ENCODE measurements around the gene RAPGEF3.

The RAPGEF3 gene

DNA sequence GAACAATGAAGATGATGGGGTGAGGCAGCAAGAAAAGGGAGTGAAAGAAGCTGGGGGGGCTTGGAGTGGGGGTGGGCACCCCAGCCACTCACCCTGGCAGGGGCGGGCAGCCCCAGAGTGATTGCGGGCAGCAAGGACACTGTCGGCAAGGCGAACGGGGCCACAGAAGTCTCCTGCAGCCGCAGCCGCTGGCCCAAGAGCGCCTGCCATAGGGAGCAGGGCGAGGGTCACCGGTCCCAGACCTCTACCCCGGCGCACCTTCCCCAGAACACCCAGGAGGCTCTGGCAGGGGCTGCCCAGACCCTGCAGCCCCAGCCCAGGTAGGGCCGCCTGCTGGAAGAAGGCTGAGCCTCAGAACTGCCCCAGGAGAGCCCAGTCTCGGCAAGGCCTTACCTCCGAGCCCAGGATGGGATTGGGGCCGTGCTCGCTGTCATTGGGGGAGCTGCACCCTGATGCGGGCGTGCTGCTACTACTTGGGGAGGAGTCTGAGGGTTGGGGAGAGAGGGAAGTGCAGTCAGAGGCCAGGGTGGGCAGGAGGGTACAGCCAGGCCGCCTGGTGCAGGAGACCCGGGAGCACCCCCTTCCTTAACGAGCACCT lies 37.2 kb upstream of the RAPGEF3 start:
- DNase-seq: no peak
- TF ChIP-seq GATA1 (IDR thresholded peaks at IDR 0.05; ENCODE audit: low read depth, low read length) (no peak), POLR2A (IDR thresholded peaks at IDR 0.05; ENCODE audit: low read length) (no peak)

DNA sequence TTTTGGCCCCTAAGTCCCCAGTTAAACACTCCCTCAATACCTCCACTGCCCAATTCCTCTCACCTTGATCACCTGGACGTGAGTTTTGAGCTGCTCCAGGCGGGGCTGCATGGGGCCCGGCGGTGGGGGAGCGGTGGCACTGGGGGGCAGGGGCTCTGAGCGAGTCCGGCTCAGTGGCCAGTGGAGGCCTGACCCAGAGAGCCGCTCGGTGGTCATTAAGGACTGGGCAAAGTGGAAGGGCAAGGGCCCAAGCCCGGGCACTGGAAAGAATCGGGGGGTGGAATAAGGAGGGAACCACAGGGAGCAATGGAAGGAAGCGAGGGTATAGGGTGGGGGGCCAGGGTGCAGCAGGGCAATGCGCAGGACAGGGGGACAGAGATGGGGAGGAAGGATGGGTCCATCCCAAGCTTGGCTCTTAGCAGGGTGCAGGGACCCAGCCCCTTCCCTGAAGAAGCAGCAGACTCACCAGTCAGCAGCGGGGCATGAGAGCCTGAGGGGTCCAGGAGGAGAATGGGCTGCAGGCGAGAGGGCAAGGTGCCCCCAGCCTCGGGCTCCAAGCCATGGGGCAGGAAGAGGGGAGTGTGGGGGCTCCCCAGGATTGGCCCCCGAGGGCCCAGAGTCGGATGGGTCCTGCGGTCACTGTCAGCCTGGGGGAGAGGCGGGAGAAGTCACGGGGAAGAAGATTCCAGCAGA lies 36.6 kb upstream of the RAPGEF3 start:
- no peak for TF ChIP-seq POLR2A (IDR thresholded peaks at IDR 0.05; ENCODE audit: low read length)
- no peak for TF ChIP-seq GATA1 (IDR thresholded peaks at IDR 0.05; ENCODE audit: low read depth, low read length)
- no peak for DNase-seq

DNA sequence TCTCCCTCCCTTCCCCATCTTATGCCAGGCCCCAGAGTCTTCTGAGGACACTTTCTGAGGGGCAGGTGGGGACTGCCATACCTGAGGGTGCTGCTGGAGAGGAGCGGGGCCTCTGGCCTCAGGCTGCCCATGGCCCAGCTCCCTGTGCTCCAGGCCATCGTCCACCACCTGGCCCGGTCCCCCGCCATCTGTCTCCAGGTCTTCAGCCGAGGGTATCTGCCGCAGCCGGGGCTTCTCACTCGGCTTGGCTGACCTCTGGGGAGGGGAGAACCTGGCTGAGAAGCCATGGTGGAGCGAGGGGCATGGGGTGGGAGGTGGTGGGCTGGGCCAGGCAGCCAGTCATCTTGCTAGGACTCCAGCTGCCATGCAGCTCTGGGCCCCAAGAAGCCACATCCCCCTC lies 36.0 kb upstream of the RAPGEF3 start:
- no peak for DNase-seq
- TF ChIP-seq GATA1 (IDR thresholded peaks at IDR 0.05; ENCODE audit: low read depth, low read length) (no peak), POLR2A (IDR thresholded peaks at IDR 0.05; ENCODE audit: low read length) (no peak)

DNA sequence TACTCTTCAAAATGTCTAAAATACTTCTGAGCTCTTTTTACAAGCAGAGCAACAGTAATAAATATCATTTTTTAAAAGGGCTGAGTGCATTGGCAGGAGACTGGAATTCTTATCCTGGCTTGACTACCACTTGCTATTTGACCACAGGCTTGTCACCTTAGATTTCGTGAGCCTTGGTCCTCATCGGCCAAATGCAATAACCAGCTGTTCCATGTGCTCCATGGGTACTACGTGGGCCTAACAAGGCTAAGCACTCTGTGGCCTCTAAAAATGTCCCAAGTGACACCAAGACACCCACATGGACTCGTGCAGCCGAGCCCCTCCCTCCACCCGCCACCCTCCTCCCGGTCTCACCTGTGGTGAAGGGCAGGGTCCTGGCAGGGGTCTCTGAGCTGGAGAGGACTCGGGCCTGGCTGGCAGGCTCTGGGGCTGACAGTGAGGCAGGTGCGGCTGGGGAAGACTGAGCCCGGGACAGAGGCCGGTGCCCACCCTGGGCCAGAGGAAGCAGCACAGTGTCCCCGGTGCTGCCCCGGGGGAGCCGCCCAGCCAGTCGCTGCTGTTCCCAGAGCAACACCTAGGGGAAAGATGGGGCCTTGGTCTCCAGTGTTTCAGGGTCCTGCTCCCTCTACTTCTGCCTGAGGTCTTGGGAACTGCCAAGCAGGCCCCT lies 34.5 kb upstream of the RAPGEF3 start:
- no peak for DNase-seq
- TF ChIP-seq GATA1 (IDR thresholded peaks at IDR 0.05; ENCODE audit: low read depth, low read length) (no peak), POLR2A (IDR thresholded peaks at IDR 0.05; ENCODE audit: low read length) (no peak)

DNA sequence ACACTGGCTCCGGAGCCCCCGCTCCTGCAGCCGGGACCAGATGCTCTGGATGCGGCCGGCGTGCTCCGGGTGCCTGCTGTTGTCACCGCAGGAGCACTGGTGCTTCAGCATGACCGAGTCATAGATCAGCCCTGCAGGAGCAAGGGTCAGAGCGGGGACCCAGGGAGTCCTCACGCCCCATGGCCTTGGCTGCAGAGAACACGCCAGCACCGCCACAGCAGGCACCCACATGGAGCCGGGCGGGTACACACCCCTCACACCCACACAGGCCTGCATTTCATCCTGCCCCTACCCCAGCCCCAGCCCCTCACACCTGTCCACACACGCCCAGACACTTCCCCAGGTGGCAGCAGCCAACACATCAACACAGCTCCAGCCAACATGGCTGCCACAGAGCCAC lies 33.2 kb upstream of the RAPGEF3 start:
- DNase-seq: no peak
- TF ChIP-seq POLR2A (IDR thresholded peaks at IDR 0.05; ENCODE audit: low read length): no peak
- no peak for TF ChIP-seq GATA1 (IDR thresholded peaks at IDR 0.05; ENCODE audit: low read depth, low read length)

DNA sequence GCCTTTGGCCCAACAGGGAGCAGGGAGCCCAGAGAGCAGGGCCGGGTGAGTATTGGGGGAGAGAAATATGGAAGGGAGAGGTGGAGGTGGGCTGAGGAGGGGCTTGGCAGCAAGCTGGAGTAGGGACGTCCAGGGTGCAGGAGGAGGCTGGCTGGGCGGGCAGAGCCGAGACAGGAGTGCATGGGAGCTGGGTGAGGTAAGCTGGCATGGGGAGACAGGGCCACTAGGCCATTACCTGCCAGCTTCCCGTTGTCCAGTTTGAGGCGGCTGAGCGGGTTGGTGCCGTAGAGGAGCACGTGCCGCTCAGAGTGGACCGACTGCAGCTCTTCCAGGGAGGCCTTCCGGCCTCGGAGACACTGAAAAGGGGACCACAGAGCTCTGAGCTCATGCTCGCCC lies 32.7 kb upstream of the RAPGEF3 start:
- DNase-seq: no peak
- TF ChIP-seq POLR2A (IDR thresholded peaks at IDR 0.05; ENCODE audit: low read length) (no peak), GATA1 (IDR thresholded peaks at IDR 0.05; ENCODE audit: low read depth, low read length) (no peak)

DNA sequence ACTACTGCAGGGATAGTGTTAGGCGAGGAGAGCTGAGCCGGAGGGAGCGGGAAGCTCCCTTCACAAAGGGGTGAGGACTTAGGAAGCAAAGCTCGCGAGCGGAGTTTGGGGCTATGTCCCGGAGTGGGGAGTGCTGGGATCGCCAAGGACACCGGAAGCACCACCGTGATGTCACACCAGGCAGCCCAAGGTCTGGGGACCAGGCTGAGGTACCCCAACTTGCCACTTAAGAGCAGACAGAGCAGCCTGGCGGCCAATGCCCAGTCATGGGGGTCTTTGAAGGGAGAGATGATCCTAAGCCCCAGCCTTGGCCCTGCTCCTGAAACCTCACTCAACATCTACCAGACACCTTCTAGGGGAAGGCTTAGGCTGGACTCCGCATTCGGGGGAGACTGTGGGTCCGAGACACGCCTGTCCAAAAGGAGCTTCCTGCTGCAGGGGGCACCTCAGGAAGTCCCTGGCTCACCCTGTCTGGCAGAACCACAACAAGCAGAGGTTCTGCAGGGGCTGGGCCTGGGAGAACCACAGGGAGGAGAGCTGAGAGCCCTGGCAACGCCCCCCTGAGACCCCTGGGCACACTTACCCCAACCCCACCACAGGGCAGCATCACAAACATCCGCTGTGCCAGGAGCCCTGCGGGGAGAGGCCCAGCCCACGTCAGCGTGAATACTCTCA lies 32.1 kb upstream of the RAPGEF3 start:
- DNase-seq: no peak
- TF ChIP-seq POLR2A (IDR thresholded peaks at IDR 0.05; ENCODE audit: low read length) (no peak), GATA1 (IDR thresholded peaks at IDR 0.05; ENCODE audit: low read depth, low read length) (no peak)

DNA sequence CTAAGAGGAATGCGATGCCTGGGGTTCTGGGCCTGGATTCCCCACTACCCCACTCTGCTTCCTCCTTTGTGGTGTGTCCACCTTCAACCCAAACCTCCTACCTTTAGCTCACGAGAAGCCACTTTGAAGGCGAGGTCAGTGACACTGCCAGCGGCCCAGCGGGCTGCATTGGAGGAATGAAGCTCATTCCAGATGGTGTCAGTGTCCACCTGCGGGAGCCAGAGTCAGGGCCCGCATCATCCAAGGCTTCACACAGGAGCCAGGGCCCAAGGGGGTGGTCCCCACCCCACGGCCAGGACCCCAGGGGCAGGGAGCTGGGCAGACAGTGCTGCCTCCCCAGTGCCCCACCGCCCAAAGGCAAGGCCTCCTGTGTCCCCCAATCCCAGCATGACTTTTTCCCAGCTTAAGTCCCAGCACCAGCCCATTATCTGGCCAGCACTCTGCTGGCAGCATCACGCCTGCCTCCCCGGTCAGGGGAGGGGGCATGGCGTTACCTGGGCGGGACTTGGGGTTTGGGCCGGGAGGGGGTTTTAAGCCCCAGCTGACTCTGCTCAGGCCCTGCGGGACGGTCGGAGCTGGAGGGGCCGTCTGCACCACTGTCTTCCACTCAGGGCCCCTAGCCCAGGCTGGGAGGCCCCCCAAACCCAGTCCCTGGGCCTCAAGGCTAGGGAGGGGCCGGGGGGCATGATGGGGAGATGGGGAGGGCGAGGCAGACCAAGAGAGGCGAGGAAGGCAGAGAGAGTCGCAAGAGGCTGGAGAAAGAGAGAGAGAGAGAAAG lies 31.2 kb upstream of the RAPGEF3 start:
- DNase-seq: no peak
- no peak for TF ChIP-seq GATA1 (IDR thresholded peaks at IDR 0.05; ENCODE audit: low read depth, low read length)
- no peak for TF ChIP-seq POLR2A (IDR thresholded peaks at IDR 0.05; ENCODE audit: low read length)

DNA sequence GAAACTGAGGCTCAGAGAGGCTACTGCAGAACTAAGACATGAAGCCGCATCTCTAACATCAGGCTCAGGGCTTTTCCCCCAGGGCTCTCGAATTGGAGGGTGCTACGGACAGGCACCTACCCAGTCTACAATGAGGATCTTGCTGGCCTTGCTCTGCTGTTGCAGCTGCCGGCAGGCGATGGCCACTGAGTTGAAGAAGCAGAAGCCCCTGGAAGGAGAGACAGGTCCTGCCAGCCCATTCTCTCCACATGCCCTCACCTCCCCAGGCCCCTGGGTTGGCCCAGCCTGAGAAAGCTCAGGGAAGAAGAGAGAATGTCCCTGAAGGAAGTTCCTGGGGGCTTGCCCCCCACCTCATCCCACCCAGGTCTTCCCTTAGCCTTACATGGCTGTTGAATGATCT lies 30.5 kb upstream of the RAPGEF3 start:
- no peak for TF ChIP-seq GATA1 (IDR thresholded peaks at IDR 0.05; ENCODE audit: low read depth, low read length)
- TF ChIP-seq POLR2A (IDR thresholded peaks at IDR 0.05; ENCODE audit: low read length): peak; percentile 1
- no peak for DNase-seq

DNA sequence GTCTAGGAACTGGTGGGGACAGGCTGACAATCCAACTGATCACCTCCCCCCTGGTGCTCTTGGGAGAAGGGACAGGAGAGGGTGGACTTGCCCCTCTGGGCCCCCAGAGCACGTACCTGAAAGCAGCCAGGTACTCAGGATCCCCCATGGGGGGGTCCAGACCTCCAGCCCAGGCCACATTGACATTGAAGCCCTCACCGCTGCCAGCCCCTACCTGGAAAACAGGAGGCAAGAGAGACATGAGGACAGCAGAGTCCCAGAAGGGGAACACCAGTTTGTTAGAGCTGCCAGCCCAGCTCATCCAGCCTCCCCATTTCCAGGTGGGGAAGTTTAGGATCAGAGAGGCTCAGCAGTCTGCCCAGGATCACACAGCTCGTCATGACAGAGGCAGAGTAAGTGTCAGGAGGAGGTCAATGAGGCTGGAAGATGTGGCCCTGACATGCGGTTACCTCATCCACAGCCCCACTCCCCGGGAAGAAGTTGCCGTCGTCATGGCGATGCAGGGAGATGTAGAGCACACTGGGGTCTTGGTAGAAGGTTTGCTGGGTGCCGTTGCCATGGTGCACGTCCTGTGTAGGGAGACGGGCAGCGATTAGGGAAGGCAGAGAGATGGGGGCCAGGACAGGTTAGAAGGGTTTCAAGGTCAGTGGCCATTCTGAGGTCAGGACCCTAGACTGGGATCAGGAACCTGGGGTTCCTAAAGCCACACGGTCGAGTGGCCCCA lies 29.1 kb upstream of the RAPGEF3 start:
- no peak for DNase-seq
- TF ChIP-seq POLR2A (IDR thresholded peaks at IDR 0.05; ENCODE audit: low read length) (no peak), GATA1 (IDR thresholded peaks at IDR 0.05; ENCODE audit: low read depth, low read length) (no peak)

DNA sequence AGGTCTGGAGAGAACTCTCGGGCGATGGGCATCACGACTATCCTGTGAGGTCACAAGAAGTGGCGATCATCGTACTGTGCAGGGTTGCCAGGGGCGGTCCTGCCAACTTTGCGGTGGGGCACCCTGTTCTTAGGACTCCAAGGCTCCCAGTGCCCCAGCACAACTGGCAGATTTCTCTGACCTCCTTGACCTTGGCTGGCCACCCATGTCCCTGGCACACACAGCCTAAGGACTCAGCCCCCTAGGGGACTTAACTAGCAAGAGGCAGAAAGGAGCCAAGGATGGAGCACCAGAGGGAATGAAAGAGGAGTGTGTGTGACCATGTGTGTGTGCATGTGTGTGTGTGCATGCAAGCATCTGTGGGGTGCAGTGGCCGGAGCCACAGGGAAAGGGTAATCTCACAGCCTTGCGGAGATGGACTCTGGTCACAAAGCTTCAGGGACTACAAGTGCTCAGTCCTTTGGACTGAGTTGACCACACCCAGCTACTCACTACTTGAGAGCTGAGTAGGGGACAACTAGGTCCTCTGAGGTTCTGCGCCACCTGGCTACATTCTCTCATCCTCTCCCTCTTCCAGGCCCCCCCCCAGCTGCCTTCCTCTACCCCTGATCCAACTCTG lies 28.1 kb upstream of the RAPGEF3 start:
- no peak for DNase-seq
- no peak for TF ChIP-seq GATA1 (IDR thresholded peaks at IDR 0.05; ENCODE audit: low read depth, low read length)
- no peak for TF ChIP-seq POLR2A (IDR thresholded peaks at IDR 0.05; ENCODE audit: low read length)

DNA sequence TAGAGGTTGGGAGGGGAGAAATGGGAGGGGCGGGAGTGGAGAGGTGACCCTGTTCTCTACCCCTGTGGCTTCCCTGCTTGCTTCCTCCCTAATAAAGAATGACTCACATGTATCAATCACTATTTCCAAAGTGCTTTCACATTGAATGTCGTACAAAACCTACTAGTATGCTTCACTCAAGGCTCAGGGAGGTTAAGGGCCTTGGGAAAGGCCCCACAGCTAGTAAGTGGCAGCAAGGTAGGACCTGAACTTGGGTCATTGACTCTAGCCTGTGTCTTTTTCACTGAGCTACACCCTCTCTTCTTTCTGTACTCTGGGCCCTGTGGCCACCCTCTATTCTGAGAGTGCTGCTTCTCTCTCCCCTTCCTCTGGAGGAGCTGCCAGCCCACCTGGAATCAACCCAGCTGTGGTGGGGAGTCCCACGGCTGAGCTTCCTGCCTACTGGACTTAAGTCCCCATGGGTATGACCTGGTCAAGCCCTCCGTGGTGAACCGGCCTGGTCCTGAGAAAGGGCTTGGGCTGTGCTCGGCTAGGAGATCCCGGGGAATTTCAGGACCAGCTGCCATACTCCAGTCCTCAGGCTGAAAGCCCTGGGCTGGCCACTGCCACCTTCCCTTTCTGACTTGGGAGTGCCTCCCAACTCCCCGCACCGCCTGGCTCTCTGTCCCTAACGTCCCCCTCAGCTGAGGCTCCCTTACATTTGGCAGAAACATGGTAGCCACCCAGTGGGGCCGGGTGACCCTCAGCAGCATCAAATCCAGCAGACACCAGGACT lies 27.4 kb upstream of the RAPGEF3 start:
- no peak for DNase-seq
- TF ChIP-seq GATA1 (IDR thresholded peaks at IDR 0.05; ENCODE audit: low read depth, low read length) (no peak), POLR2A (IDR thresholded peaks at IDR 0.05; ENCODE audit: low read length) (no peak)

All from erythroblast (primary cell).